GM04504 (cell line): ENCODE data around the gene IL11RA.
A peak's percentile ranks its signal among the peaks of the same experiment; 100 is the strongest.
"Not testable (repeated sequence)": the region's sequence is repeated elsewhere in the genome, so short reads cannot be mapped to it uniquely, and the experiment has no call there.

Experiments
- DNase-seq: peaks from one replicate; pipeline ENCODE4 v3.0.0-alpha.2; 2012; ENCODE audit warnings: low read depth

The IL11RA gene

GRCh38 chr9:34629491-34629808, 22.5 kb upstream of the IL11RA start:
- DNase-seq: no peak

DNA sequence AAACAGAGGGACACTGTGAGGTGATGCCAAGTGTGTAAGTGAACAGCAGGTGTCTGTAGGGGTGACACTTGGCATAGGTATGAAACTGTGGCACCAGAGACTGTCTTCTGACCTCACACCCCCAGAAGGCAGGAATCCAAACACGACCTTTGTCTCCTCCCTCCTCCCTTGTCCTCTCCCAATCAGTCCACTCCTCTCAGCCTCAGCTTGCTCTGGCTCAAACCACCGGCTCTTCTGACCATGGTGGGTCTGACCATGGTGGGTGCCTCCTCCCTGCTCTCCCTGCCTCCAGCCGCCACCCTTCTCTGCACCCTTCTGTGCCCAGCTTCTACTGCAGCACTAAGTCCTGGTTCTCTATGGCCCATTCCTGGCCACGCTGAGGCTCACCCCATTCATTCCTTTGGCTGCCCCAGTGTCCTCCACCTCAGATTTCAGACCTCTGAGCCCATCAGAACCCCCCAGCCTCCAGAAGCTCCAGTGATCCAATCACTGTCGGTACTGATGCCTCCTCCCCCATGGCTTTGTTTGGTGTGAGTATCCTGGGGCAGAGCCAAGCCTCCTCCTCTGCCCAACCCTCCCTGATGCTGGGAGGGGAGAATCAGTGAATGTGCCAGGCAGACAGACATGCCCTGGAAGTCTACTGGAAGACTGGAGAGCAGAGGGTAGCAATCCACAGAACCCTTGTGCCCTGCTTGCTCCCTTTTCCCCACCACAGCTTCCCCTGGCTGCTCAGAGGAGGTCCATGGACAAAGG, 21.4 kb upstream of the IL11RA start:
- DNase-seq: no peak

- DNase-seq: no peak
These were observed 18.8 kb upstream of the IL11RA start for GRCh38 chr9:34633166-34633565.

- DNase-seq: no peak
These were observed 18.0 kb upstream of the IL11RA start for GRCh38 chr9:34633851-34634550.

DNA sequence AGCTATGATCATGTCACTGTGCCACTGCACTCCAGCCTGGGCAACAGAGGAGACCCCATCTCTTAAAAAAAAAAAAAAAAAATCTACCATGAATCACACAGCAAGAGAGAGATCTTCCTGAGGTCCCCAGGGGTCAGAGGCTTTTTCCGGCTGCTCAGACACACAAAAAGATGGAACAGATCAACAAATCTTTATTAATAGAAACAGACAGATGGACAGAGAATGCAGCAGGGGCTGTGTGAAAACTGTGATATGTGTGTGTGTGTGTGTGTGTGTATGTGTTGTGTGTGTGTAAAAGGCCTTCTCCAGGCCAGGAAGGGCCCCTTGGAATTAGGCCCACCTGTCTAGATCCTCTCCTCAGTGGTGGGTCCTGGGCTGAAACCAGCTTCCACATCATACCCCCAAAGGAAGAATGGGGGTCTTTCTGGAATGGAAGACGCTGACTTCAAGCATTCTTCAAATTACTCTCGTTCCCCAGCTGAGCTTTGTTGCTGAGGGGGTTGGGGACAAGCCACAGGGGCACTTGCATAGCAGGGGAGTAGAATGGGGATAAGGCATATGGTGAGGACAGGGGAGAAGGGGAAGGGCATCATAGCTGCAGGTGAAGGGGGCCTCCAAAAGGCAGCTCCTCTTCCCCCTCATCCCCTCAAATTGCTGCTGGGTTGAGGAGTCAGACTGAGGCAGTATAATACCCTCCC, 17.3 kb upstream of the IL11RA start:
- no peak for DNase-seq

- DNase-seq: no peak
These were observed 16.4 kb upstream of the IL11RA start for GRCh38 chr9:34635556-34635955.

DNA sequence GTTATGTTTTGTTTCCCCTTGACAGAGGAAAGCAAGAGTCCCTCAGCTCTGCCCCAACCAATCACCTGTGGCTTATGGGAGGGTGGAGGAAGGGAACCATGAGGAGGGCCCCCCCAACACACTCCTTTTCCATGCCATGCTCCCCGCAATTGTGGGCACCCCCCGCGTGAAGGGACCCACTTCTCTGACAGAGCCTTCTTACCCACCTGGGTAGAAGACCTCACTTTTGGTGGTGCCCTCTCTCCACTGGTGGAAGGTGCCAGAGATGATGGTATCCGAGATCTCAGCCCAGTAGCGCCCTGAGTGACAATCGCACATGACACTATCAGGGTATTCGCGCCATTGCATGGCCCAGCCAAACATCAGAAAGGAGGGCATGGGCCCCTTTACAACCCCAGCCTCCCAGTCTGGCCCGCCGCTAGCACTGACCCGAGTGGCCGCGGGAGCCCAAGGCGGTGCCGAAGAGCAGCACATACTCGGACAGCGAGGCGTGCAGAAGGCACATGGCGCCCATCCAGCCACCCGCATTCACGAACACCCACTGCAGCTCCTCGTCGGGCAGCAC, 15.1 kb upstream of the IL11RA start:
- DNase-seq: no peak

GRCh38 chr9:34637356-34638137, 14.4 kb upstream of the IL11RA start, which contains the start of gene SIGMAR1:
SIGMAR1 (minus strand) TSS chr9:34637787; CDS start chr9:34637697, 90 bp downstream.
- DNase-seq: peak; percentile 86

GRCh38 chr9:34638138-34638445, 13.9 kb upstream of the IL11RA start:
- no peak for DNase-seq

GRCh38 chr9:34639322-34639721, 12.7 kb upstream of the IL11RA start:
- DNase-seq: not testable (repeated sequence)

- no peak for DNase-seq
These were observed 9.3 kb upstream of the IL11RA start for GRCh38 chr9:34642679-34643078.

- DNase-seq: no peak
These were observed 7.1 kb upstream of the IL11RA start for GRCh38 chr9:34644766-34645314.

DNA sequence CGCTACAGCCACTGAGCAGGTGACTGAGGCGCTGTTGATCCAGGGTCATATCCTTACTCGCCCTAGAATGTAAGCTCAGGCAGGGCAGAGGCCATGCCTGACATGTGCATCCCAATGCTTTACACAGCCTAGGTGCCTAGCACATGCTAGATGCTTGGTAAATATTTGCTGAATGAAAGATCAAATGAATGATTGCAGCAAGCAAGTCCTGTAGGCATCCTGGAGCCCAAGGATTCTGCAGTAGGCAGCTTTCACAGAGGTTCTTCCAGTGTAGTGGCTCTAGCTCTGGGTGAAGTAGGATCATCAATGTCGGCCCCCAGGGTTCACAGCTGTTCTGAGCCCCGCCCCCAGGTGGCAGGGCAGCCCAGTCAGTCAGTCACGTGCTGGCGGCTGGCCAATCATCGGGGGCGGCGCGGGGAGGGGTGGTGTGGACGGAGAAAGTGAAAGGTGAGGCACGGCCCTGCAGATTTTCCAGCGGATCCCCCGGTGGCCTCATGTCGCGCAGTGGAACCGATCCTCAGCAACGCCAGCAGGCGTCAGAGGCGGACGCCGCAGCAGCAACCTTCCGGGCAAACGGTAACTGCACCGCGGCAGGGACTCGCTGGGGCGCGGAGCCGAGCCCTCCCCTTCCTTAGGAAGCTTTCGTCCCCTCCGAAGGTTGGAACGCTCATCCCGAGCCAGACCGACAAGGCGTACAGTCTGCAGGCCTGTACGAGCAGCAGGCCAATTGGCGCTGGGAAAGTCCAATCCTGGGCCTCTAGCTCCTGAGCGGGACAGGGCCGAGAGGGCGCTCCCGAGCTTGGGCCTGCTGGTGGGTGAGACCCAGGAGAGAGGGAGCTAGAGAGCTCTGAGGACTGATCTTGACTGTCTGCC, 5.5 kb upstream of the IL11RA start, which contains the start of gene GALT:
Gene GALT, plus strand, starts transcription at position 465 of the 873 bp plus-strand sequence. Its CDS starts 30 bp downstream, at position 495.
- no peak for DNase-seq

DNA sequence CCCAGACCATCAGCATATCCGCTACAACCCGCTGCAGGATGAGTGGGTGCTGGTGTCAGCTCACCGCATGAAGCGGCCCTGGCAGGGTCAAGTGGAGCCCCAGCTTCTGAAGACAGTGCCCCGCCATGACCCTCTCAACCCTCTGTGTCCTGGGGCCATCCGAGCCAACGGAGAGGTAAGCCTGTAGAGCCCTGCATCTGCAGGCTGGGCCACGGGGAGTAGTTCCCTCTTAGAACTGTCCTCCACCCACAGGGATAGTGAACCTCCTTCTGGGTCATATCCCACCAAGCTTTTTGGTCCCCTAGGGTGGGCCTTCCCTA, 4.9 kb upstream of the IL11RA start:
- no peak for DNase-seq

- no peak for DNase-seq
These were observed 4.3 kb upstream of the IL11RA start for GRCh38 chr9:34647651-34648050.

GRCh38 chr9:34648673-34649072, 3.3 kb upstream of the IL11RA start:
- DNase-seq: no peak

DNA sequence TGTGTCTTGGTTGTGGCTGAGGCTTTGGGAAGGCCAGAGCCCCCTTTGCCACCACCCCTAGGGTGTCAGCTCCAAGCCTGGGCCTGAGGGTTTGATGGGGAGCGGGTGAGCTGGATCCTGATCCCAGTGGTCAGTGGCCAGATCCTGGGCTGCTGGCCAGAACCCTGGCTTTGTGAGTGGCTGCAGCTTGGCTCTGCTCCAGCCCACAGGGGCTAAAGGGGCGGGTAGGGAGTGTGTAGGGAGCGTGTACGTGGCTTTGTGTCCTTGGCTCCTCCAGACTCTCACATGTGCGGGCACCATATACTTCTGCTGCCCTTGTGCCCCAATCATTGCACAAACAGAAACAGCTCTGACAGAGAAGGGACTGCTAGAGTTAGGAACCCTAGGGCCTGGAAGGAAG, 1.2 kb upstream of the IL11RA start:
- no peak for DNase-seq

DNA sequence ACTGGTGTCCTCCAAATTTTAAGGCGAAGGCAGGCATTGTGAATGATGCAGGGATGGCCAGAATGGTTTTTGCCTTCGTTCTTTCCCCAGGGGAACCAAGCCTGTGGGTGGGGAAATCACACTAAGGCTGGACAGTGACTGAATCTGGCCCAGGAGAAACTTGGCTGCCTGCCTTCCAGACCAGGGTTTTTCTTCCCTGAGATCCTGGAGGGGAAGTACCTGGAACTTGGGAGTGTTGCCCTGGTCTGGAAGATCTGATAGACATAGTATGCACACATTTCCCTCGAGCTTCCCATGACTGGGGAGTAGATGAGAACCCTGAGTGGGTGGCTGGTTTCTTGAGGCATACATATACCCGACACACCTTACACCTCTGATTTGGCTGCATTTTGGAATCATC, 664 bp upstream of the IL11RA start:
- peak; percentile 32 for DNase-seq

GRCh38 chr9:34652602-34653000, 616 bp downstream of the IL11RA start:
- no peak for DNase-seq

DNA sequence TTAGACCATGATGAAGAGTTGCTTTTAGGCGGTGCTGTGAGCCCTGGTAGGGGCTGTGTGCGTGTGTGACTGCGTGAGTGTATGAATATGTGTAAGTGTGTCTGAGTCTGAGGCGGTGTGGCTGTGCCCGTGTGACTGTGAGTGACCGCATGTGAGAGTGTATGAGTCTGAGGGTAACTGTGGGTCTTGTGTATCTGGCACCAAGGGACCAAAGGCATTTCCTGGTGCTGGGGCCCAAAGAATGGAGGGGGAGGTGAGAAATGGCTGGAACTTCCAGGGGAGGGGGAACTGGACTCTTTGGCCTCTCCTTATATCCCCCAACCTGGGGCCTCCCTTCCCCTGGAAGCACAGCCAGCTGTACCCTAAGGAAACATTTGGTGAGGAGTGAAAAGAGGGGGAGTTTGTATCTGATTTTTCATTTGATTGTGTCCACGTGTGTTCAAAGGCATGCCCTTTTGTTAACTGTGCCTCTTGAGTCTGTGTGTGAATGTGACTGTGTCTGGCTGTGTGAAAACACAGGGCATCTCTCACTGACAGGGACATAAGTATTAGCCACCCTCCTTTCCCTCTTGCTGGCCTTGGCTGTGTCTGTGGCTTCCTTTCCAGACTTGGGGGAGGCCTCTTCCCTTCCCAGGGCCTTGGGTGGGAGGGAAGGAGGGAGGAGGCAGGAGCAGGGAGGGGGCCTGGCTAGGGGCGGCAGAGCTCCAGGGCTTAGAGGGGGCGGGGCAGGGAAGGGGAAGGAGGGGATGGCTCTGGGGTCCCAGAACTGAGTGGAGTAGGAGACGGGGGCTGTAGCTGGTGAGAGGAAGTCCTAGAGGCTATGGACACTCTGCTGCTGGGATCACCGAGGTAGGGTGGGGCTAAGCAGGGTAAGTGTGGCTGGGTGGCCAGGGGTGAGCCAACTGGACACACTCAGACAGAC, 1.4 kb downstream of the IL11RA start:
- no peak for DNase-seq
